HG03378 (cell line): Measurements from ENCODE around the gene CROCC2.

ENCODE experiments used
- ATAC-seq: cut with Tn5 transposase; IDR thresholded peaks from one replicate; pipeline ENCODE4 v1.9.1; 2021; ENCODE audit warnings: mild to moderate bottlenecking, moderate library complexity; ENCODE audit not compliant: unreplicated experiment

CROCC2 gene

DNA sequence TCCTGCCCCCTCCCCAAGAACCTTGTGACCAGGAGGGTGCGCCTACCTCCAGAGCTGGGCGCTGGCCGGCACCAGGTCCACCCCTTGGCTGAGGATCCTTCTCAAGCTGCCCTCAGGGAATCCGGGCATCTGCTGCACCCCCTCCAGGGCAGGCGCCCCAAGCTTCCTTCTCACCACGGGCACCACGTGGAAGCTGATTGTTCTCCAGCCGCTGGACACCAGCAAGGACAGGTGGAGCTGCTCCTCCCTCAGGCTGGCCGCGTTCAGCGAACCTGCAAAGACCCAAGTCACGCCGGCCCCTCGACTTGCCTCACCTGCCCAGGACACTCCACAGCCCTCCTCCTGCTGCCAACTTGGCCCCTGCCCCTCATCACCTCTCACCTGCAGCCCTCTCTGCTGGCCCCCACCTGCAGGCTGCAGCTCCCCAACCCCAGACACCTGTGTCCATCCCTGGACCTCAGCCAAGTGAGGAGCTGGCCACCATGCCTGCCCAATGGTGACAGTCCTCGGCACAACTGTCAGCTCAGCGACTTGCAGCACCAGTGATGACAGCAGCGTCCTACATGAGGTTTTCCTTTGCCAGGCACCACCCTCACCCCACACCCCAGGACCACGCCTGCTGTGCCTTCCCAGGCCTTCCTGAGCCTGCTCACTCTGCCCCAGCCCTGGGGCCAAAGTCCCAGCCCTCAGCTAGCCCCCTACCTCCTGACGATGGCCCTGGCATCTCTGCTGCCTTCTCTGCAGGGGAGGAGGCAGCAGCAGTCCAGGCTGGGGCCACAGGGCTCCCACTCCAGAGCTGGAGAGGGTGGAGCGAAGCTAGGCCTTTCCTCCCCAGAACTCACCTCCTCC, 14.4 kb upstream of the CROCC2 start:
- ATAC-seq: no peak

DNA sequence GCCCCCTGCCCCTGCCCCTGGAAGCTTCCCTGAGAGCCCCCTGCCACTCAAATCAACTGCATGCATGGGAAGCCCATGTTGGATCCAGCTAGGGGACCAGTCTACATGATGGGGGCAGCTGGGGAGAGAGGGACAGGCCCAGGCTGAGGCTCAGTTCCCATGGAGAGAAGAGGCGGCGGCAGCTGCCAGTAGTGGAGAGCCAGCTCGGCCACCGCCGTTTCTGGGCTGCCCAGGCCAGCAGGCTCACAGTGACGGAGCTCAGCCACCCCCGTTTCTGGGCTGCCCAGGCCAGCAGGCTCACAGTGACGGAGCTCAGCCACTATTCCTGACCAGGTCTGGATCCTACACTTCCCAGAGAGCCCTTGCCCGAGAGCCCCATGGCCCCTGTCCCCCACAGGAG, 13.8 kb upstream of the CROCC2 start:
- ATAC-seq: no peak

DNA sequence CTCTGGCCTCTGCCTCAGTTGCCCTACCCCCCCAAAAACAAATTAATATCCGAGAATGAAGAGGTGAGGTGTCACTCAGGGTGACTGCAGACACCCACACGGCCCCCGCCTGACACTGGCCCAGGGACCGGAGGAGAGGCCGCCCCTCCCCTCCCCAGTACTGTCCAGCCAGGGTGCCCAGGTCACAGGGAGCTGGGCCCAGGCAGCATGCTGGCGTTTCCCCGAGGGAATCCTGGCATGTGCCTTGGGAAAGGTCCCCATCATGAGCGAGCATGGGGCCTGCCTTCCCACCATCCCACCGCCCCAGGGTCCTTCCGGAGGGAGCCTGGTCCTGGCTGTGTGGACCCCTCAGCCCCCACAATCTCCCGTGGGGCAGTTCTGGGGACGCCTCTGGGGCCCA, 13.2 kb upstream of the CROCC2 start:
- ATAC-seq: no peak

DNA sequence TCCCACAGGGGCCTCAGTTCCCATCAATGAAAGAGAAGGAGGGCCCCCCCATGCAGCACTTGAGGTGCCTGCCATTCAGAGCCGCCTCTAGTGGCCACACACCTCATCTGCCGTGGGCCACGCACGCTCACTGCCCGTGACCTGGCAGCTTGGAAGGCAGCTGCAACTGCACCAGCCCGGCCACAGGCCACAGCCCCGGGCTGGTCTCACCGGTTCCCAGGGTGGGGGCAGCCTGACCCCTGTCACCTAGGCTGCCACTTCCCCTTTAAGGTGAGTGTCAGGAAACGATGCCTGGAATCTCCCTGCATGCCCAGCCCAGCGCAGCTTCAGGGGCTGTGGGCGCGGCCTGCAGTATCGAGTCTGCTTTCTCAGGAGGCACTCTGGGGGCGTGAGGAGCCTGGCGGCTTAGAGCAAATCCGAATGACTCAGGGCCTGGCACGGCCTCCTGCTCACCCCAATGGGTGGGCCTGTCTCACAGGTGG, 12.7 kb upstream of the CROCC2 start:
- no peak for ATAC-seq

DNA sequence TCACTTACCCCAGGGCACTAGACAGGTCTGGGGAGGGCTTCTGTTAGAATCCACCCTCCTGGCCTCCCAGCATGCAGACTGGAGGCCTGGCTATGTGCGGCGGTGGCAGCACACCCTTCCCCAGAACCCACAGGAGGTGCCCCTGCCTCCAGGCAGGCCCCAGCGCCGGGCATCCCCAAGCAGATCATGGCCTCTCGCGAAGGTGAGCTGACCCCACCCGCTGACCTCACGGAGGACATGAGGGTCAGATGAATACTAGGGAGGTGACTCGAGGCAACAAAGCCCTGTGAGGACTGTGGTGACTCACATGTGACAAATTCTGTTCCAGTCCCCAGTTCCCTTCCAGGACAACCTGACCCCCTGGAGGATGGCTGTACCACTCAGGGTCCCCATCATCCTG, 12.1 kb upstream of the CROCC2 start:
- no peak for ATAC-seq

DNA sequence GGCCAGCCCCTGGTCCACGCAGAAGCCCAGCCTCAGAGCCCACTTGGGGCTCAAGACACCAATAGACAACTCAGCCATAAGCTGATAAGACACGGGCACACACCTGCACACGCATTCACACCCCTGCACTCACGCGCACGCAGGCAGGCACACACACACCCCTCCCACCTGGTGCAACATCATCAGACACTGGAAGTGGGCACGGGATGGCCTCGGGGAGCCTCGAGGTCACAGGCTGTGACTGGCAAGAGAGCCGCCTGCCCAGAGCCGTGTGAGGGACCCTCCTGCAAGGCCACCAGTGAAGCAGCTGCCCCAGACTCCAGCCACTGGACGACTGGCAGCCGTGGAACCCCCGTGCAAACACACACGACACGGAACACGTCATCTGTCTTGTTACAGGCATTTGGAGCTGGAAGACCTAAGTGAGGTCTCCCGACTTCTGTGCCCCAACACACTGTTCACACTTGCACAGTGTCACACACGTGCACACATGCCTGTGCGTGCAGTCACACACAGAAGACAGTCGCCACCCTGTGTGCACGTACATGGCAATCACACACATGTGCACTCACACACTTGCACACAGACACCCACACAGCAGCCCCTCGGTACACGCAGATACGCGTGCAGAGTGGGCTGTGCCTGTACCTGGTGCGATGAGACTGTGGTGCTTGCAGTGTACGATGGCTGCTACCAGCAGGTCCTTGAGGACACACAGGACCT, 11.1 kb upstream of the CROCC2 start:
- ATAC-seq: no peak

GRCh38 chr2:240895656-240896388, 10.3 kb upstream of the CROCC2 start, which contains the start of gene MAB21L4:
TSS of gene MAB21L4 (minus strand) at chr2:240896156. CDS start at chr2:240895997, 159 bp downstream.
- no peak for ATAC-seq

DNA sequence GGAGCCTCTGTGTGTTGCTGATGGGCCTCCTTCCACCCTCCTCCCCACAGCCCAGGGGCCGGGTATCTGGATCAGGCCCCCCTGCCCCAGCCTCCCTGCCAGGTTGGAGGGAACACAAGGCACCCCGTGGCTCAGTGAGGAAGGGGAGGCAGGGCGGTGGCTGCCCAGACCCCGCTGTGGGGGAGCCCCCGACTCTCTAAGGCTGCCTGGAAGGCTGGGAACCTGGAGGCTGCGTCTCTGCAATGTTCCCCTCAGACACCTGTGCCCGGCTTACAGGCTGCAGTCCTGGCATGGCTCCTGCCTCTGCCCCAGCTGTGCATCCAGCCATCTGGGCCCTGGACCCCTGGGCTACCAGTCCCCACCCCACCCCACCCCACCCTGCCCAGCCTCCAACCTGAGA, 9.7 kb upstream of the CROCC2 start:
- ATAC-seq: no peak

GRCh38 chr2:240896871-240897692, 9.1 kb upstream of the CROCC2 start:
- no peak for ATAC-seq

DNA sequence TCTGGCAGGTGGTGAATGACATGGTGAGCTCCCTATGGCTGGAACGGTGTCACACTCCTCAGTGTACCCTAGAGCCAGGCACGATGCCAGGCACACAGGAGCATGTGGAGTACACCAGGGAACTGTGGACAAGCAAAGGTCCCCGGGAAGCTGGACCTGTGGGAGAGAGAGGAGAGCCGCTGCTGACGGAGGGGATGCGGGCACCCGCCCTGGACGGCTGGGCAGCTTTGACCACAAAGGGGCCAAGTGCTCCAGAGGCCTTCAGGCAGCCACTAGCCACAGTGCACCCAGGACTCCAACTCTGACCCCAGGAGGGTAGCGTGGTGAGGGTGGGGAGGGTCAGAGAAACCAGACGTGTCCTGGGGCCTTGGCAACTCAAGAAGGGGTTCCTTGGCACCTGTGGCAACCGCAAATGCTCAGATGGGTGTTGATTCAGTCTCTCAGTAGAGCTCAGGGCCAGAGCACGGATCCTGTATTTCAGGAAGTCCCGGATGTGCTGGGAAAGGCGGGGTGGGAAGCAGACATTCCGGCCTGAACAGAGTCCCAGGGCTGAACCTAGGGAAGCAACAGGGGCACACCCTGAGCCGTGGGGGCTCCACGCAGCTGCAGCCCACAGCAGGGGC, 7.9 kb upstream of the CROCC2 start:
- ATAC-seq: no peak

GRCh38 chr2:240898731-240899467, 7.2 kb upstream of the CROCC2 start:
- ATAC-seq: no peak

DNA sequence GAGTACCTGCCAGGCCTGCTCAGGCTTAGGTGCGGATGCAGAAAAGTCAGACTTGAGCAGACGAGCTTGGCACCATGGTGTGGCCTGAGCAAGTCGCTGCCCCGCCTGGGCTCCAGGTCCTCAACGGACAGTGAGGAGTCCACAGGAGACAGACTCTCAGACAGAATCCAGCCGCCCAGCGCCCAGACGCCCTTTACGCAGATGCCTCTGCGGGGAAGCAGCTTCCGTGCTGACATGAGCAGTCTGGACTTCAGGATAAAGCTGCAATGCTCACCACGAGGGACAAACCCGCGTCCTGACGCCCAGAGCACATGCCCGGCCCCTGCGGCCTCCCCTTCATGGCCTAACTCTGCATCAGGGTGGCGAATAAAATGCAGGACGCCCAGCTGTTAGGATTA, 6.7 kb upstream of the CROCC2 start:
- ATAC-seq: no peak

DNA sequence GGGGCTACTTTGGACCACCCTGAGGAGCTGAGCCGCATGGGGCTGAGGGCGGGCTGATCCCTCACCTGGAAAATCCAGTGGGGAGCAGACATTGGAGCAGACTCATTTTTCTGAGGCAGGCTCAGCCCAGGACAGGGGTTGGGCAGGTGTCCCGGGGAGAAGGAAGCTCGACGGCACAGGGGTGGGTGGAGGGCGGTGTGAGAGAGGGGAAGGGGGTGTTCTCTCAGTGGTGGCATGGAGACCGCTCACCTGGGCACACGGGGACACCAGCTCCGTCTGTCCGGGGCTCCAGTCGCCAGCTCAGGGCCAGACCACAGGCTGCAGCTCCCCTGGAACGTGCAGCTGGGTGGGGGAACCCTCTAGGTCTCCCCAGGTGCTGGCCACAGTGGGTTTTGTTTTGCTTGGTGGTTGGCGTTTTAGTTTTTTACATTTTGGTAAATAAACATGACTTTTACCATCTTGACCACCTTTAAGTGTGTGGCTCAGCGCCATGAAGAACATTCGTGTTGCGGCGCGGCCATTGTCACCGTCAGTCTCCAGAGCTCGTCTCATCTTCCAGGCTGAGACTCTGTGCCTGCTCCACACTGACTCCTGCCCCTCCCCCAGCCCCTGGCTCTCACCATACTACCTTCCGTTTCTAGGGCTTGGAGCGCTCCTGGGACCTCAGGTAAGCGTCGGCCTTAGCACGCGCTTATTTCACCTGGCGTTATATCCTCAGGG, 5.8 kb upstream of the CROCC2 start:
- no peak for ATAC-seq

- ATAC-seq: no peak
Observed at GRCh38 chr2:240901986-240902614, 4.0 kb upstream of the CROCC2 start.

DNA sequence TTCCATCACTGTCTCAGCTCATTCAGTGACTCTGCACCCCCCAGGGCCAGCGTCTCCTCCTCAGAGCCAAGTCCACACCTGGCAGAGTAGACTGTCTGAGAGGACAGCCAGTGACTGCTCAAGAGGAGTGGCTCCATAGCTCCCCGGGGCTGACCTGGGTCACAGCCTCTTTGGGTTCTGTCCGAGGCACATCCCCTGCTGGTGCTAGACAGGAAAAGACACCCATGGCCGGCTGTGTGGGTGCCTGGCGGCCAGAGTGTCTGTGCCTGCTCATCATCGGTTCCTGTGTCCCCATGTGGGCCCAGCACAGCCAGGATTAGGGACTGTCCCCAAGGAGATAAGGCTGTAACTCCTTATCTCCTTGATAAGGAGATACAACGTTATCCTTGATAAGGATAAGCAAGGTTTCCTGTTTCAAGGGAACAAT, 3.5 kb upstream of the CROCC2 start:
- no peak for ATAC-seq

DNA sequence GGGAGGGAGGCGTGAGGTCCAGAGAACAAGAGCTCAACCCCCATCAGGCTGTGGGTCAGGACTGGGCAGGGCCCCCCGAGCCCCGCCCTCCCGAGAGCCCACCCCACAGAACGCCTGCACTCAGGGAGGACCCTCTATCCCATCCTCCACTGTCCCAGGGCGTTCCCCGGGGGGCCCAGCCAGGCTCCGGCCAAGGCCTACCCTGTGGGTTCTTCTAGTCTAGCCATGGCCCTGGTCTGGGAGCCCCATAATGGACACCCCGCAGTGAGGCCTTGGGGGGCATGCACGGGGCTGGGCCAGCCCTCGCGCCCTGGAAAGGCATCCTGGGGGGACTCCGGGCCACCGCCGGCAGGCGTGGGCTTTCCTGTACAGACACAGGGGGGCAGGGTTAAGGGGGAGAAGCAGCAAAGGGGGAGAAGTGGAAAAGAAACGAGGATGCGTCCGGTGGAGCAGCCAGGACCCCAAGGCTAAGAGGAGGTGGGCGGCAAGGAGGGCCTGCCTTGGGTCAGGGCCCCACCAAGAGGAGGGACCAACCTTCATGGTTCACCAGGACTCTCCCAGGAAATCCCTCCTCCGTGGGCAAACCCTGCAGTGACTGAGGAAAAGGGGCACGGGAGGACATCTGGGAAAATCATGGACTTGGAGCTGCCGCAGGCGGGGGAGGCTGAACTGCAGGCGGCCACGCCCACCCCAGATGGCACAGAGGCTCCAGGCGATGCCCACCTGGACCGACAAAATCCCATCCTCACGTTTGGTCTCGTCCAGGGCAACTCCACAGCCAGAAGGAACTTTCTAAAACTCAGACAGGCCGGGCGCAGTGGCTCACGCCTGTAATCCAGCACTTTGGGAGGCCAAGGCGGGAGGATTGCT, 2.7 kb upstream of the CROCC2 start:
- no peak for ATAC-seq
